Mucosa of descending colon (tissue), 3 donors: ENCODE results near the gene FAM163B. TPM values are rescaled to one million over a fixed set of nuclear protein-coding genes. Genes with fewer than 3 reads are reported as not detected.
A peak's percentile ranks its signal among the peaks of the same experiment; 100 is the strongest.

Source experiments
- ATAC-seq: fragments of 200-7000 bp; cut with Tn5 transposase; one replicate; pipeline ENCODE4 v1.9.1; 2020; ENCODE audit warnings: mild to moderate bottlenecking, moderate library complexity
- DNase-seq, 3 donors: peaks; one replicate each; pipeline ENCODE4 v3.0.0-alpha.2; 2020
- H3K36me3 ChIP-seq: fragments of 200-600 bp; one replicate; pipeline ENCODE4 v1.8.0; 2021; ENCODE audit warnings: low read depth, mild to moderate bottlenecking
- H3K4me1 ChIP-seq: fragments of 200-600 bp; one replicate; pipeline ENCODE4 v1.8.0; 2021; ENCODE audit warnings: low read depth, mild to moderate bottlenecking
- H3K4me3 ChIP-seq: fragments of 200-600 bp; one replicate; pipeline ENCODE4 v1.8.0; 2021; ENCODE audit warnings: mild to moderate bottlenecking
- H3K9me3 ChIP-seq: fragments of 200-600 bp; one replicate; pipeline ENCODE4 v1.8.0; 2021; ENCODE audit warnings: mild to moderate bottlenecking
- intact Hi-C, 2 donors: fragments of 100-400 bp; cut with DNase I in 1 of 2; cut with micrococcal nuclease in 1 of 2; formaldehyde crosslinking; loops; one replicate each; pipeline versions ENCODE4 v1.11.0 to v1.11.1; 2022; cut with DNase I, micrococcal nuclease
- total RNA-seq, 3 donors: library from RNA; stranded (reverse); fragmentation: NEBNext Ultra II Directional in 2 of 3; extraction: Animal tissue kit (Norgen Biotek cat#: 25700) in 2 of 3; gene quantifications; one replicate each; pipeline versions ENCODE4 v1.2.1 to v1.2.4, GENCODE V29; 2021 to 2023
- TF ChIP-seq, protein P1 (sequence below): fragments of 200-600 bp; IDR thresholded peaks from one replicate; pipeline ENCODE4 v1.8.0; 2022; ENCODE audit warnings: antibody characterized with exemption, mild to moderate bottlenecking
- donor health status: DM: no; HTN: no; CAD: no; lungs with moderate emphysema.
- donor health status: DM: no; HTN: no; CAD: no.
- donor health status: DM: no; HTN: yes; CAD: no.

FAM163B gene
- total RNA-seq, 3 donors from 2014 or later, result 2.0 to 3.9 (median 3.8) TPM

DNA sequence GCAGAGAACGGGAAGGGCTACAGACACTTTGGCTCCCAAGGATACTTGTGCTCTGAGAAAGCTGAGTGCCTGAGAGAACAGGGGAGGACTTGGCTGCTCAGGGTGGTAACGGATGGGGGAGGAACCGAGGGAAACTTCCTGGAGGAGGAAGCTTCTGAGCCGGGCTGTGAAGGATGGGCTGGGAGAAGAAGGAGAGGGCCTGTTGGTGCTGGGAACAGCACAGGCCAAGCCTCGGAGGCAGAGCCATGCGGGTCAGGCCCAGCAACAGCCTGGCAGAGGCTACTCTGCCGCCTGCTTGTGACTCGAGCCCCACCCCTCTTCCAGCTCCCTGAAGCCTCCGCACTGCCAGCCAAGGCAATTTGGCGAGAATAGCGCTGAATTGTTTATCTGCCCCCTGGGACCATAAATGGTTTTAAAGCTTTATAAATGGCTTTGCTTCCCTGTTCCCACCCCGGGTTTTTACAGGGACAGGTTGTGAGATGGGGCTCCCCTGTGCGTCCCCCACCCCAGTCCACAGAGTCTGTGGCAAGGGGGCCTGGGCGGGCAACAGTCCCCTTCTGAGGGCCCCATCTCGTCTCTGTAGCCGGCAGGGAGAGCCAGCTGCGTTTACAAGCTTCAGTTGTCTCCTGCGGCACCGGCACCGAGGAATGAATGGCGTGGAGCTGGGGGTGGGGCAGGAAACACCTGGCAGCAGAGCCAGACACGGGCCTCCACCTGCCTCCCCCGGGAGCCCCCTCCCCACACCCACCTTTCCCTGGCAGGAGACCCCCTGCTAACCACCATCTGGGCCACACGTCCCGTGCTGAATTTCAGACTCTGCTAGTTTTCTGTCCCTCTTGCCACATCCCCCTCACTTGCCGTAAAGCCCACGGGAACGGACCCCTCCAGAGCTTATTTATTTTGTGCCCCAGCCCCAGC lies 24.4 kb downstream of the FAM163B start:
- no peaks in the 10 kb centered on the region for H3K36me3 ChIP-seq
- TF ChIP-seq, protein P1, sequence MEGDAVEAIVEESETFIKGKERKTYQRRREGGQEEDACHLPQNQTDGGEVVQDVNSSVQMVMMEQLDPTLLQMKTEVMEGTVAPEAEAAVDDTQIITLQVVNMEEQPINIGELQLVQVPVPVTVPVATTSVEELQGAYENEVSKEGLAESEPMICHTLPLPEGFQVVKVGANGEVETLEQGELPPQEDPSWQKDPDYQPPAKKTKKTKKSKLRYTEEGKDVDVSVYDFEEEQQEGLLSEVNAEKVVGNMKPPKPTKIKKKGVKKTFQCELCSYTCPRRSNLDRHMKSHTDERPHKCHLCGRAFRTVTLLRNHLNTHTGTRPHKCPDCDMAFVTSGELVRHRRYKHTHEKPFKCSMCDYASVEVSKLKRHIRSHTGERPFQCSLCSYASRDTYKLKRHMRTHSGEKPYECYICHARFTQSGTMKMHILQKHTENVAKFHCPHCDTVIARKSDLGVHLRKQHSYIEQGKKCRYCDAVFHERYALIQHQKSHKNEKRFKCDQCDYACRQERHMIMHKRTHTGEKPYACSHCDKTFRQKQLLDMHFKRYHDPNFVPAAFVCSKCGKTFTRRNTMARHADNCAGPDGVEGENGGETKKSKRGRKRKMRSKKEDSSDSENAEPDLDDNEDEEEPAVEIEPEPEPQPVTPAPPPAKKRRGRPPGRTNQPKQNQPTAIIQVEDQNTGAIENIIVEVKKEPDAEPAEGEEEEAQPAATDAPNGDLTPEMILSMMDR, result no peak
- H3K4me3 ChIP-seq, result no peak overlapping the region
- H3K9me3 ChIP-seq, result no peaks in the 10 kb centered on the region
- intact Hi-C loops, result no loop called here
- DNase-seq, result peak in 1 of 3 donors; percentile 41
- peak; percentile 74 for ATAC-seq
- peaks cover 27% of the 10 kb centered on the region for H3K4me1 ChIP-seq

DNA sequence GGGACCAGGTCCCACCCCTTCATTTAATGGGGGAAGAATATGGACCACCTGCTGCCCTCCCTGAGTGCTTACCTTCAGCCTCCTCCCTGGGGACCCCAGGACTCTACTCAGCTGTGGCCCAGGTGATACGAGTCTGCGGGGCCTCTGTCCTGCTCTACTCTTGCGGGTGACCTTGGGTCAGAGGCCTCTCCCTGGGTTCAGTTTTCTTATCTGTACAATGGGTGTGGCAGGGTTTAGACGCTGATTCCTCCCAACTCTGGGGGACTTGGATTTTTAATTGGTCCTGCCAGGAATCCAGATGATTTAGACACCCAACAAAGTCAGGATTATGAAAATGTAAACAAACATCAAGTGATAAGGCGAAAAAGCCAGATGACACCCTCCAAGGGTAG lies 25.0 kb downstream of the FAM163B start:
- intact Hi-C loops, result no loop called here
- TF ChIP-seq, protein P1, result no peak
- DNase-seq, result no peak
- H3K4me3 ChIP-seq, result no peak overlapping the region
- no peaks in the 10 kb centered on the region for H3K9me3 ChIP-seq
- peak; percentile 52 for ATAC-seq
- no peaks in the 10 kb centered on the region for H3K36me3 ChIP-seq
- H3K4me1 ChIP-seq, result peaks cover 27% of the 10 kb centered on the region

DNA sequence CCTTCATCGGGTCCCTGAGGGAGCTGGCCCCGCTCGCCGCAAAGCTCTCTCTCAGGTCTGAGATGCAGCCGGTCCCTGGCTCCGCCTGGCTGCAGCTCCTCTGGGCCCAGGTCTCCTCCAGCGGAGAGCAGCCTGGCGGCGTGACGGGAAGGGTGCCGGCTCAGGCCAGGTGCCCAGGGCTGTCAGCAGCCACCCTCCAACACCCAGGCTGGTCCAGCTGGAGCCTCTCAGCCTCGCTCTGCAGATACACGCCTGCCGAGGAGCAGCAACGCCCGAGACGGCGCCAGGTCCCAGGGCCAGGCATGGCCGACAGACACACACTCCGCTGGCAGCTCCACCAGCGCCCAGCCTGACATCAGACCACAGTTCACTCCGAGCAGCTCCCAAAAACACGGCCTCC lies 25.6 kb downstream of the FAM163B start:
- intact Hi-C loops, result no loop called here
- no peak overlapping the region for H3K4me3 ChIP-seq
- no peaks in the 10 kb centered on the region for H3K36me3 ChIP-seq
- ATAC-seq (peak; percentile 12), DNase-seq (no peak)
- TF ChIP-seq, protein P1, result no peak
- peaks cover 27% of the 10 kb centered on the region for H3K4me1 ChIP-seq
- H3K9me3 ChIP-seq, result no peaks in the 10 kb centered on the region

DNA sequence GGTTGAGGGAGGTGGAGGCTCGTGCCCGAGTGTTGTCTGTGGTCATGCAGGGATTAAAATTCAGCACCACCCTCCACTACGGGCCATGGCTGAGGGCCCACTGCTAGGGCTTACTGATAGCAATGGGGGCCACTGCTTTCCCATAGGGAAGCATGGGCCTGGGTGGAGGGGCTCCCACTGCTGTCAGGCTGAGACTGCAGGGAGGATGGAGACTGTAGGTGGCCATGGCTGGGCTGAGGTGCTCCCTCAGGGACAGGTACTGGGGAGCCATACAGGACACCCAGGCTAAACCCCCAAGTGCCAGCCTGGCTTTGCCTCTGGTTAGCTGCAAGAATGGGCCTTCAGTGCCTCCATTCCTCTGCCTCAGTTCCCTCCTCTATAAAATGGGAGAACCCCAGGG lies 26.1 kb downstream of the FAM163B start:
- intact Hi-C loops, result no loop called here
- Histone ChIP-seq H3K4me1 (peaks cover 27% of the 10 kb centered on the region), H3K36me3 (no peaks in the 10 kb centered on the region), H3K4me3 (no peak overlapping the region), H3K9me3 (no peaks in the 10 kb centered on the region)
- no peak for ATAC-seq
- TF ChIP-seq, protein P1, result no peak
- no peak for DNase-seq

DNA sequence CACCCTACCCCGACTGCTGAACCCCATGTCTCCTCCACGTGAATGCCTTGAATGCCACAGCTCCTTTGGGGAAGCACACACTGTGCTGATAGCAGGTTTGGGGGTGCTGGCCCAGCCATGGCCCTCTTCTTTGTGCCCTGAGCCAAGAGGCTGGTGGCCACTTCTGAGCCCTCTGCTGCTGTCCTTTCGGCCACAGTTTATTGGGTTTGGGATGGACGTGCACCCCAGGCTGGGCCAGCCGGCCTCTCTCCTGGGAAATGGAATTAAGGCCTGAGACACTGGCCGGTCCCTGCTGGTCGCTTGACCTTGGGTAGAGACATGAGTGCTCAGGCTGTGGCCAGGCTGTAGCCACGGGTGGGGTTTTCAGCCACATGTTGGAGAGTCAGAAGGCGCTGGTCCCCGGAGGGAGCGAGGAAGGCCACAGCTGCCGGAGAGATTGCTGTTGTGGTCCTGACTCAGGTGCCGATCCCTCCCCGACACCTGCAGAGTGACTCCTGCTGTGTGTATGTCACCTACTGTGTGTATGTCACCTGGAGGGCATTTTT lies 26.6 kb downstream of the FAM163B start:
- no peak for DNase-seq
- no peak overlapping the region for H3K4me3 ChIP-seq
- TF ChIP-seq, protein P1, result no peak
- no peaks in the 10 kb centered on the region for H3K9me3 ChIP-seq
- intact Hi-C loops, result no loop called here
- H3K36me3 ChIP-seq, result no peaks in the 10 kb centered on the region
- no peak for ATAC-seq
- H3K4me1 ChIP-seq, result peaks cover 27% of the 10 kb centered on the region
